H1 (cell line): ENCODE measurements around the gene TWIST2. TPM values are rescaled to one million over a fixed set of nuclear protein-coding genes. Genes with fewer than 3 reads are reported as not detected.

Source experiments
- CTBP2 ChIP-seq: IDR thresholded peaks from 2 replicates; pipeline ENCODE4 v1.7.0; 2011; ENCODE audit warnings: borderline replicate concordance, mild to moderate bottlenecking, moderate library complexity, mixed read lengths, low read length; ENCODE audit not compliant: insufficient read depth, insufficient read length
- polyA plus RNA-seq, 7 experiments: library from polyadenylated mRNA; depleted of rRNA in 3 of 7; stranded (reverse) in 5 of 7; unstranded in 2 of 7; fragments of >200 nt in 5 of 7; fragments of 200-250 nt in 2 of 7; gene quantifications; 1 replicate in 5 of 7; 2 replicates in 1 of 7; 4 replicates in 1 of 7; pipeline versions ENCODE4 v1.2.1 to v1.2.3, GENCODE V29; 2011 to 2013; ENCODE audit warnings: missing spikeins in 2 of 7, mixed read lengths in 2 of 7
- total RNA-seq: library from RNA; stranded (reverse); fragmentation: NEBNext Ultra II Directional; extraction: Animal tissue kit (Norgen Biotek cat#: 25700); gene quantifications from 2 replicates; pipeline ENCODE4 v1.2.1, GENCODE V29; 2021

TWIST2 gene
- total and polyA plus RNA-seq, 2 of the 8 experiments (the other 6 are each of a cell fraction or from before 2014, with no cell fraction given), result 2.6 to 4.3 TPM

GRCh38 chr2:238903141-238903540, 55.3 kb downstream of the TWIST2 start (continued):
- TF ChIP-seq CTBP2, result no peak
